ENCODE results near the gene MAN2B2. TPM values are rescaled to one million over a fixed set of nuclear protein-coding genes. Genes with fewer than 3 reads are reported as not detected.
"Not testable (repeated sequence)": the region's sequence is repeated elsewhere in the genome, so short reads cannot be mapped to it uniquely, and the experiment has no call there.

The MAN2B2 gene
- total RNA-seq, 1 donor from 2014 or later = 15.3 TPM

DNA sequence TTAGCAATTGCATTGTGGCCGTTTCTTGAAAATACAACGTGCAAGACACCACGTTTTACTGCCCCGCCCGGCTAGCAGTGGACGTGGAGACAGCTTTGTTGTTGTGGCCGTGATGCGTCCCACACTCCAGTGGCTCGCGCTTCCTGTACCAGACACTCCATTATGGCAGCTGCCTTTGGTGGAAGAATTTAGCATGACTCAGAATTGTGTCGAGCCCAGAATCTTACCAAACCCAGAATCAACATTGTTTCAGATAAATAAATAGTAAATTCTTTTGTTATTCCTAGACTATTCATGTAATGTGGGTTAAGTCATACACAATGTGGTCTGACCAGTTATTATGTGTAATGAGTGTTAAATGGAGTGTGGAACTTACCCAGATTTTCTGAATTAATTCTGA lies 93.4 kb downstream of the MAN2B2 start:
- DNase-seq (ENCODE audit: low read depth, low spot score) = no peak

GRCh38 chr4:6671648-6672047 lies 96.7 kb downstream of the MAN2B2 start:
- DNase-seq (ENCODE audit: low read depth, low spot score) = no peak

DNA sequence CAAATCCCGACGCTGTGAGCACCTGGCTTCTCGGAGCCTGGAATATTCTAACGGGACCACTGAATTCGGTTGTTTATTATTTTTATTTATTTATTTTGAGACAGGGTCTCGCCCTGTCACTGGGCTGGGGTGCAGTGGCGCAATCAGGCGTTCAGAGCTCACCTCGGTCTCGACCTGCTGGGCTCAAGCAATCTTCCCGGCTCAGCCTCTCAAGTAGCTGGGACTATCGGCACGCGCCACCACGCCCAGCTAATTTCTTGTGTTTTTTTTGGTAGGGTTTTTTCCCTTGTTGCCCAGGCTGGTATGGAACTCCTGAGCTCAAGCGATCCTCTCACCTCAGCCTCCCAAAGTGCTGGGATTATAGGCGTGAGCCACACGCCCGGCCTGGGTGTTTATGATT lies 97.1 kb downstream of the MAN2B2 start:
- DNase-seq (ENCODE audit: low read depth, low spot score) = no peak

- DNase-seq (ENCODE audit: low read depth, low spot score) = not testable (repeated sequence)
Observed at GRCh38 chr4:6672541-6673190, 97.7 kb downstream of the MAN2B2 start.

Other genes with a start within 250 kb of the MAN2B2 start
- 0.04 TPM in 1 of 2 replicates, not detected in the other for gene PPP2R2C, start 102.6 kb upstream of the MAN2B2 start, total RNA-seq
- 184 and 194 TPM in 2 replicates for gene MRFAP1, start 65.5 kb downstream of the MAN2B2 start, total RNA-seq
- 0.07 TPM in 1 of 2 replicates, not detected in the other for gene S100P, start 118.7 kb downstream of the MAN2B2 start, total RNA-seq
- gene MRFAP1L1, start 134.7 kb downstream of the MAN2B2 start, total RNA-seq = 53.3 and 59.1 TPM in 2 replicates
- gene BLOC1S4, start 141.0 kb downstream of the MAN2B2 start, total RNA-seq = 10.2 and 16.9 TPM in 2 replicates
- 17.5 and 18.8 TPM in 2 replicates for gene KIAA0232, start 207.5 kb downstream of the MAN2B2 start, total RNA-seq